HK-2 (cell line): ENCODE measurements around the gene ZZZ3.
"Not testable (repeated sequence)": the region's sequence is repeated elsewhere in the genome, so short reads cannot be mapped to it uniquely, and the experiment has no call there.

ENCODE experiments used
- DNase-seq: peaks from one replicate; pipeline ENCODE4 v3.0.0-alpha.2; 2018; ENCODE audit not compliant: unreplicated experiment

The ZZZ3 gene

DNA sequence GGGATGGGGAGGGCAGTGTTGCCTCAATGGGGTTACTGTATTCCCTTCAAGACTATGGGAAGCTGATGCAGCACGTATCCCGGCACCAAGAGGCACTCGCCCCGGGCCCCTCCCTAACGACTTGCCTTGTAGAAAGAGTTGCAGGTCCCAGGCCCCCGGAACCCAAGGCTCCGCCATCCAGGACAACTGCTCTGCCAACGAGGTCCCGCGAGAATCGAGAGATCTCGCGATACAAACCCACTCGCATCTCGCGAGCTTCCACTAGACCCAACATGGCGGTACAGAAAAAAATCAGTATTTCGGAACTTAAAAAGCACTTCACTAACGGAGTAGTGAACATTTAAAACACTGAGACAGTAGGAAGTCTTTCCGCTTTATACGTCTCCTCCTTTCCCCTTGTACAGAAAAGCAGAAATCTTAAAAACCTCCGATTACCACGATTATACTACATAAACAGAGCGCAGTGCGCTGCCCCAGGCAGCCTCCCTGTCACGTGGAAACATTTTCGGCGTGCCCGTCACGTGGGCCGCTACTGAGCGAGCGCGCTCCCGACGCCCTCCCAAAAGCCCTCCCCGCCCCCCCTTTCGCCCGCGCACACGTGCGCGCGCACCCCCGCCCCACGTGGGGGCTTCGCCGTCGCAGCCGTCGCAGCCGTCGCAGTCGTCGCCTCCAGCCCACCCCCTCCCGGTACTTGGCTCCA is at the start of gene ZZZ3:
TSS of gene ZZZ3 (minus strand) at position 199 of the 700 bp plus-strand sequence. CDS start 49,304 bp downstream, outside the sequence.
- peak; percentile 88 for DNase-seq

DNA sequence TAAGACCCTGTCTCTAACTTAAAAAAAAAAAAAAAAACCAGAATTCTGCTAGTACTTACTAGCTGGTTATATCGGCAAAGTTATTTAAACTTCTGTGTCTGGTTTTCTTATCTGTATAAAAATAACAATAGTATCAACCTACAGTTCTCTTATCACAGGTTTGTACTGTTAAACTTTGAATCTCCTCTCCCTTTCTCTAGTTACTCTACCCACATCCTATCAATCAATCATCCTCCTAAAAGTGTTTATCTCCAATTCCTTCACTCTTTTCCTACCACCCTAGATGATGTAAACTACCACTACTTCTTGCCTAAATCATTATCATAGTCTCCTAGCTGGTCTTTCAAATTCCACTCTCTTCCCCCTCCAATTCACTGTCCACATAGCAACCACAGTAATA is 49.6 kb upstream of the ZZZ3 start:
- DNase-seq = no peak

DNA sequence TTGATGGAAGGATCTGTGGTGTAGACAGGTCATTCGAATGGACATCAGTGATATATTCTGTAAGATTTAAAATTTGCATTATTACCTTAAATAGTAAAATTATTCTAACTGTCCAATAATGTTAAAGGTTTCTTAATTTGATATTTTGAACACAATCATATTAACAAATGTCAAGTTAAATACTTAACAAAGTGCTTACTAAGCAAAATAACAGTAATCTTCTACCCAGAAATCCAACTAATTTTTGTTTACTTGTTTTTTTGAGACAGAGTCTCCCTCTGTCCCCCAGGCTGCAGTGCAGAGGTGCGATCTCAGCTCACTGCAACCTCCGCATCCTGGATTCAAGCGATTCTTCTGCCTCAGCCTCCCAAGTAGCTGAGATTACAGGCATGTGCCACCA is 43.2 kb upstream of the ZZZ3 start:
- no peak for DNase-seq

DNA sequence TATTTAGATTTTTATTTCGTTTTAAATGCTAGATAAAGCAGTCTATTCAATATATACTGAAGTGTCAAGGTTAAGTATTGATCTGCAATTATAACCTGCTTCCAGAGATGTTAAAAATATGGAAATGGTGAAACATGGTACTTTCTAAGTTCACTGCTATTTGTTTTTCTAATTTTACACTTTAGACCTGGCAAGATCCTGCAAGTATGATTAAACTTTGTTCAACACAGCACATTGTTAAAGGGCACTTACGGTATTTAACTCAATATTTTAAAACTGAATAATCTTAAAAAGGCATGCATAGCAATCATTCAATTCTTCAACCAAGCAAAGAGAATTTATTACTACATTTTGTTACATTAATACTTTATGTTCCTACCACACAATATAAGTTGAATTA is 35.7 kb upstream of the ZZZ3 start:
- DNase-seq = no peak

DNA sequence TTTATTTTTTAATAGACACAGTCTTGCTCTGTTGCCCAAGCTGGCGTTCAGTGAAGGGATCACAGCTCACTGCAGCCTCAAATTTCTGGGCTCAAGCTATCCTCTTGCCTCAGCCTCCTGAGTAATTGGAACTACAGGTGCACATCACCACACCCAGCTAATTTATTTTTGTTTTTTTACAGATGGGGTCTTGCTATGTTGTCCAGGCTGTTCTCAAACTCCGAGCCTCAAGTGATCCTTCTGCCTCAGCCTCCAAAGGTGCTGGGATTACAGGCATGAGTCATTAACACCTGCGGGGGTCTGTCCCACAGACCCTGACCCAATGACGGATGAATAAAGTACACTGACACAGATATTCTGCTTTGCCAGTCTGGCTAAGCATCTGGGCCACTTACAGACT is 33.6 kb upstream of the ZZZ3 start:
- no peak for DNase-seq

DNA sequence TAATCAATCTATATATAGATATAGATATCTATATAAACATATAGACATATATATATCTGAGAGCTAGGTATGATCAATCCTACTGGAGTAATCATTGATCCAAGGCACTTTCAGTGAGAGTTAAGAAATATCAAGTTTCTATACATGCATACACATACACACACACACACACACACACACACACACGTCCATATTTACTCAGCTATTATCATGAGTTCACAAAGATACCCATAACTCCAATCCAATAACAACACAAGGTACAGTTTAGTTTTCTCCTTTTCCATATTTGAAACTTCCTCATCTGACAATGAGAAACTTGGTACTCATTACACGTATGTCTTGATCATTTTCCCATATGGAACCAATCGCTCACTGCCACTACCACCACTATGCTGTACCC is 27.3 kb upstream of the ZZZ3 start:
- no peak for DNase-seq

DNA sequence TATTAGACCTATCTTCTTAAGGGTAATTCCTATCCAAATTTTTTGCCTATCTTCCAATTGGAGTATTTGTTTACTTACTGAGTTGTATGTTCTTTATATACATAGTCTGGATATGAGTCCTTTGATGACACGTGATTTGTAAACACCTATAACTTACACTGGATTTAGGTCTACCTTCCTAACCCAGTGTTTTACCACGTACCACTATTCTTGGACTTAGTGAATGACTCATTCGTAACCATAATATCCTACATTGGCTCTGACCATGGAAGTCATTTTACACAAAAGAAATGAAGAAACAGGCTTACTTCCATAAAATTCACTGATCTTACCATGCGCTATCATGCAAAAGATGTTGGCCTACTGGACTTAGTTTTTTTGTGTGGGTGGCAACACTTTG is 23.9 kb upstream of the ZZZ3 start:
- DNase-seq = no peak

DNA sequence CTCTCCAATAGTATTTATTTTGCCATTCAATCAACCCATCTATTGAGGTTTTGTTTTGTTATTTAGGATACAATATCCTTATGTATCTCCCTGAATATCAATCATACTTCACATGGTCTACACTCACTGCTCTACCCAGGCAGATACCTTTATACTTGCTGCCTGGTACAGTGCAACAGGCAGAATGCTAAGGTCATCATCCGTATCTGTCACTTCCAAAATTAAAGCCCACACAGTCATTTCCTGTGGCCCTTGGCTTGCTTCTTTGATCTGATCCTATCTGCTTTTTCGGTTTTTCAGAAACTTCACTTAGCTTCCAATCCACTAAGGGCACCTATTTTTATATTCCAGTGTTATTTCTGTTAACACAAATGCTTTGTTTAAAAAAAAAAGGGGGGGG is 22.3 kb upstream of the ZZZ3 start:
- no peak for DNase-seq

DNA sequence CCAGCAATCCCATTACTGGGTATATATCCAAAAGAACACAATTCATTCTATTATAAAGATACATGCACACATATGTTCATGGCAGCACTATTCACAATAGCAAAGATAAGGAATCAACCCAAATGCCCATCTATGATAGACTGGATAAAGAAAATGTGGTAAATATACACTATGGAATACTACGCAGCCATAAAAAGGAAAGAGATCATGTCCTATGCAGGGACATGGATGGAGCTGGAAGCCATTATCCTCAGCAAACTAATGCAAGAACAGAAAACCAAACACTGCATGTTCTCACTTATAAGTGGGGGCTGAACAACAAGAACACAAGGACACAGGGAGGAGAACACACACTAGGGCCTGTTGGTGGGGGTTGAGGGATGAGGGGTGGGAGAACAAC is 17.2 kb upstream of the ZZZ3 start:
- not testable (repeated sequence) for DNase-seq

DNA sequence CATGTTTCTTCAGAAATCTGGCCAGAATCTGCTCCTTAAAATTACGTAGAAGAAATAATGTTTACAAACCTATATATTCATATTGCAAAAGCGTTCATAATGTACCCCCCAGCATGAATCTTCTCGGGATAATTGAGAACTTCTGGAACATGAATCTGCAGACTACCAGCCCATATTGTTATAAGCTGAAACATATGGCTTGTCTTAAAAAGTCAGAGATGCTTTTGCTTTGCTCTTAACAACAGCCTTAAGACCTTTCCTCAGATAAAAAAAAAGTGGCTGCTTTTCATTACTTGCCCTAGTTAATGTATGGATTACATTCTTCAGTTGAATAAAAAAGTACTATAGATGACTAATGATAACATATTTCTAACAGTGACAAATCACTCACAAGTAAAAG is 15.0 kb upstream of the ZZZ3 start:
- DNase-seq = no peak

DNA sequence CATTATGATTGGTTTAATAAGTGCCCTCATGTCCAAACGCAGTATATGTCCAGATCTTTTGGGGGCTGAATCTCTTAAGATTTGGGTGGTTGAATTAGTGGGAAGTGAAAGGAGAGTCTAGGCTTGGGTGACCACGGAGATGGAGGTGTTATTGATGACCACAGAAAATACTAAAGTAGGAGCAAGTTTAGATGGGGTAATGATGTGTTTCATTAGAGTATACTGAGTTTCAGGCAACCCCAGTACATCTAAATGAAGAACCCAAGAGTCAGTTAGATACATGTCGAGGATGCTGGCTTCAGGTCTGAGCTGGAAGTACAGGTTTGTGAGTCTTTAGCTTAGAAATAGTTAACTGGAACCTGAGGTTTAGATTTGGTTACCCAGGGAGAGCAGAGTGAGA is 6.5 kb upstream of the ZZZ3 start:
- no peak for DNase-seq

DNA sequence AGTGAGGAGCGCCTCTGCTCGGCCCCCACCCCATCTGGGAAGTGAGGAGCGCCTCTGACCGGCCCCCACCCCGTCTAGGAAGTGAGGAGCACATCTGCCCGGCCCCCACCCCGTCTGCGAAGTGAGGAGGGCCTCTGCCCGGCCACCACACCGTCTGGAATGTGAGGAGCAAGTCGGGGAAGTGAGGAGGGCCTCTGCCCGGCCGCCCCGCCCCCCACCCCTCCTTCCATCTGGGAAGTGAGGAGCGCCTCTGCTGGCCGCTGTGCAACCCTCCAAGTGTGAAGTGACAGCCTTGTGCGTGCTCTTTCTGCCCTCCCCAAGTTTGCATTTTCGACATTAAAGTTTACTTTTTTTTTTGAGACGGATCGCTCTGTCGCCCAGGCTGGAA is 5.1 kb upstream of the ZZZ3 start:
- no peak for DNase-seq

DNA sequence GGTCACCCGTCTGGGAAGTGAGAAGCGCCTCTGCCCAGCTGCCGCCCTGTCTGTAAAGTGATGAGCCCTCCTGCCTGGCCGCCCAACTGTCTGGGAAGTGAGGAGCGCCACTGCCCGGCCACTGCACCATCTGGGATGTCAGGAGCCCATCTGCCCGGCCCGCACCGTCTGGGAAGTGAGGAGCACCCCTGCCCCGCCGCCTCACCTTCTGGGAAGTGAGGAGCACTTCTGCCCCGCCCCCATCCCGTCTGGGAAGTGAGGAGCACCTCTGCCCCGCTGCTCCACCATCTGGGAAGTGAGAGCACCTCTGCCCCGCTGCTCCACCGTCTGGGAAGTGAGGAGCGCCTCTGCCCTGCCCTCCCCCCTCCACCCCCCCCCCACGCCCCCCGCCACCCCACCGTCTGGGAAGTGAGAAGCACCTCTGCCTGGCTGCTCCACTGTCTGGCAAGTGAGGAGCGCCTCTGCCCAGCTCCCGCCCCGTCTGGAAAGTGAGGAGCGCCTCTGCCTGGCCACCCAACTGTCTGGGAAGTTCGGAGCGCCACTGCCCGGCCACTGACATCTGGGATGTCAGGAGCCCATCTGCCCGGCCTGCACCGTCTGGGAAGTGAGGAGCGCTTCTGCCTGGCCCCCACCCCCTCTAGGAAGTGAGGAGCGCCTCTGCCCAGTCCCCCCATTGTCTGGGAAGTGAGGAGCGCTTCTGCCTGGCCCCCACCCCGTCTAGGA is 4.5 kb upstream of the ZZZ3 start:
- no peak for DNase-seq

DNA sequence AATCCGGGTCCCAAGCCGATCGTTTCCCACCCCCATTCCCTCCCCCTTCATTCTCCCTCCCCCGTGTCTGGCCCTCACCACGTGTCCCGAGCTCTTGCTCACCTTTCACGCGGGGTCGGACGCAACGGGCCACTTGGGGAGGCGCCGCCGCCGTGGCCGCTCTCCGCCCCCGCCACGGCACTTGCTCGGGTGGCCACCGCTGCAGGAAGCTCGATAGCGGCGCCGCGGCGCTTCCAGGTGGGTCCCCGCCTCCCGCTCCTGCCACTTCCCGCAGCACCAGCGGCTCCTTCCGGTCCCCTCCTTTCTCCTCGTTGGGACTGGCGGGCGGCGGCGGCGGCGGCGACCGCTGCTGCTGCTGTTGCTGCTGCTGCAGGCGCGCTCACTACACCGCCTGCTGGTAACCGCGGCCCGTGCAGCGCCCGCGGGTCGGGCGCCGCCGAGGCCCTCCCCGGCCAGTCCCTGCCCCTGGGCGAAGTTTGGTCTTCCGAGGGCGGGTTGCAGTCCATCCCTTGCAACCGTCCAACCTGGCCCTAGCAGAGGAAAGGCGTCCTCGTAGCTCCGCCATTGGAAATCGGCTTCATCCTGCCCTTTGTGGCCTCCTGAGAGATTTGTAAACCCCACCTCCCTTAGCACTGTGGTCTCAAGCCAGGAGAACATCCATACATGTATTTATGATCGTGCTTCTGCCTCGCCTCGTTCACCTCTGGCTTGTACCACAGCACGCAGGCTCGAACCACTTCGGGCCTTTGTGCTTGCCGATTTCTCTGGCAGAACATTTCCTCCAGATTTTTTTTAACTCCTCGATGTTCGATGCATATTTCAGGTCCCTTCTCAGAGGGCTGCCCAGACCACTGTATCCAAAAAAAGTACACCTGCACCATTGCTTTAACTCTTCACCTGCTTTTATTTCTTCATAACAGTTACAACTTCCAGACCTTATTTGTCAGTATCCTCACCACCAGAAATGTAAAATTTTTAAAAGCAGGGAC is 996 bp upstream of the ZZZ3 start:
- peak; percentile 95 for DNase-seq

DNA sequence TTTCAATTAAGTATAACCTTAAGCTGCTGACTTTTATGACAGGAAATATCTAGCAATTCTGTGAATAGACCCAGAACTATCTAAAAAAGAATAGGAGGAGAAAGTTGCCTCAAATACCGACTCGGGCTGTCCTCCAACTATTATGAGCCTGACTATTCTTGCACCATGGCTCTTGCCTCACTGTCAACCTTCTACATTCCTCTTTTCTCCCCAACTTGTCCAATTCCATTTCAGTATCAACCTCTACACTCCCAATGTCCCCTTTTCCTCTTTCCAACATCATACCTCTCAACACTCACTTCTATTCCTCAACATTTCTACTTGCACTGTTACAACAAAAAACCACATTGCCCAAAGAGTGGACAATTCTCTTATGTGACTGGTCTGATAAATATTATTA is 2.3 kb downstream of the ZZZ3 start:
- DNase-seq = no peak

DNA sequence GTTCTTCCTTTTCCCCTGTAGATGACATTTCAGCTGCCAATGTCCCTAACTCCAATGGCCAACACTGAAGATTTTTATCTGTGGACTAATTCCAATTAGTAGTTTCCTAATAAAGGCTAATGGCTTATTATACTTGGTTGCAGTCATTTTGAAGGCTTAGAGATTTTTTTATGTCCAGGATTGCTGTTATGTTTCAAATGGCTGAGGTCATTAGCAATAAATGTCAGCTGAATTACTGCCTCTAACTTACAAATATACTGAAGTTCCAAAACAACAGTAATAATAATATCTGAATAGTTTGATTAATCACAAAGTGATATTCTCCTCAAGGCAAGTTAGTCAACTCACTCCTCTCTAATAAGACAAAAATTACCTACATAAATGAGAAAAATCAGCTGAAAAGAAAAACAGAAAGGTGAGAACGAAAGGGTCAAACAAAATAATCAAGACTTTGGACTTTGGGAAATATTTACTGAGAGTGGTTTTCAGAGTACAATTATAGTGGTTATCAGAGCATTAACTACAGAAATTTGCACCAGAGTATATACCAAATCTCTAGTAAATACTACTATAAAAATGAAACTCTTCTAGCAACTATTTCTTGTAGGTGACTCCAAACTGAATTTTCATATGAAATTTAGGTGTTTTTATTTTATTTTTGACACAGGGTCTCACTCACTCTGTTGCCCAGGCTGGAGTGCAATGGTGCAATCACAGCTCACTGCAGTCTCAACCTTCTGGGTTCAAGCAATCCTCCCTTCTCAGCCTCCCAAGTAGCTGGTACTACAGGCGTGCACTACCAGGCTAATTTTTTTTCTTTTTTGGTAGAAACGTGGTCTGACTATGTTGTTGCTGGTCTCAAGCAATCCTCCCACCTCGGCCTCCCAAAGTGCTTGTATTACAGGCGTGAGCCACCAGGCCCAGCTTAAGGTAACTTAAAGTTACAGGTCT is 3.5 kb downstream of the ZZZ3 start:
- DNase-seq = no peak

DNA sequence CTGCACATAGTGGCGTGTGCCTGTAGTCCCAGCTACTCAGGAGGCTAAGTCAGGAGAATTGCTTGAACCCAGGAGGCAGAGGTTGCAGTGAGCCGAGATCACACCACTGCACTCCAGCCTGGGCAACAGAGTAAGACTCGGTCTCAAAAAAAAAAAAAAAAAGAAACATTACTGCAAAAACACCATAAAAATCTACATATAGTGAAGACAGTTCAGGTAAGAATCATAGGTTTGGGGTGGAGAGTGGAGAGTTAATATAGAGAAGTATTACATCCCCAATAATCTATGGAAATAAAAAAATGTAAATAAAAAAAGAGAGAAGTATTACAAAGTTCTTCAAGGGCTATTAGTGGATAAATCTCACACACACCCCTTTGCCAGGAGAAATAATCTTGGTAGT is 7.7 kb downstream of the ZZZ3 start:
- not testable (repeated sequence) for DNase-seq

DNA sequence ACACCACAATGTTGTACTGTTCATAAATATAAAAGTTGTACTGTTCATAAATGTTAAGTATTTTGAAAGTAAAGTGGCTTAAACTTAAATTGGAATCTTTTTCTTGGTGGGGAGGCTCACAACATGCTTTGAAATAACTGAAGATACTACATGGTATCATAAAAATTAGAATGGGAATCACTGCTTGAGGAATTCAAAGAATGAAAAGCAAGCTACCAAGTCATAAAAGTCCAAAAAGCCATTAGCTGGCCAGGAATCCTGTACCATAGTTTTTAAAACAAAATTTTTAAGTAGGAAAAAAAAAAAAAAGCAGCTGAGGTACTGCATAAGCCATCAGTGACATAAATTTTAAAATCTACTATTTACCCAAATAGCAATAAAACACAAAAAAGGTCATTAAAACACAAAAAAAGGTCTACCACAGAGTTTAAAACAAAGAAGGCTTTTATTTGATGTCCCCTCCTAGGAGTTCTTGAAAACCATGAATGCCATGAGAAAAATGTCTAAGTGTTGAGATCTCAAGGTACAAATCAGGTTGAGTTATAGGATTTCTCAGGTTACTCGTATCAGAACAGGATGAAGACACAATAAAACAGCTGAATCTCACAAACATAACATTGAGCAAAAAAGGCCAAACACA is 8.6 kb downstream of the ZZZ3 start:
- DNase-seq = no peak

DNA sequence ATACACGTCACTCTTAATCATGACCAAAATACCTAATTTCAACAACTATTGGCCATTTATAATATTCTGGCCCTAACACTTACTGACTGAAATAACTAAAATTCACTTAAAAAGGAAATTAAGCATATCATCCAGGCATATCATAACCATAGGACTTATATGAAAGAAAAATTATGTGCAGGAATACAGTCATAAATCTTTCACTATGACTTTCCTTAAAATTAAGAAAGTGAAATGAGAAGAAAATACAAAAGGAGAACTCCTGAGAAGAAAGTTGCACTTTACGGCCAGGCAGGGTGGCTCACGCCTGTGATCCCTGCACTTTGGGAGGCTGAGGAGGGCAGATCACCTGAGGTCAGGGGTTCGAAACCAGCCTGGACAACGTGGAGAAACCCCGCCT is 9.4 kb downstream of the ZZZ3 start:
- no peak for DNase-seq

DNA sequence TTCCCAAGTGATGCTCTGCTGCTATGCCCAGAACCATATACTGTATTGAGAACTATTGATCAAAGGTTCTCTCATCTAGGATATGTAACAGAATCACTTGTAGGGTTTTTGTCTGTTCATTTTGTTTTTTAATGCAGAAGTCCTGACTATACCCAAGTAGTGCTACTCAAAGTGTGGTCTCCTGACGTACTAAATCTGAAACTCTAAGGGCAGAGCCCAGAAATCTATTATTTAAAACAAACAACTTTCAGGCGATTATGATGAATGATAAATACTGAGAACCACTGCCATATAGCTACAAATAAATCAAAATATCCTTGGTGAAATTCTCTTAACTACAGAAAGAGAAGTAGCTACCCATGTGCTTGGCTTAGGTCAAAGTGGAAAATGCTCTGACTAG is 10.1 kb downstream of the ZZZ3 start:
- no peak for DNase-seq

DNA sequence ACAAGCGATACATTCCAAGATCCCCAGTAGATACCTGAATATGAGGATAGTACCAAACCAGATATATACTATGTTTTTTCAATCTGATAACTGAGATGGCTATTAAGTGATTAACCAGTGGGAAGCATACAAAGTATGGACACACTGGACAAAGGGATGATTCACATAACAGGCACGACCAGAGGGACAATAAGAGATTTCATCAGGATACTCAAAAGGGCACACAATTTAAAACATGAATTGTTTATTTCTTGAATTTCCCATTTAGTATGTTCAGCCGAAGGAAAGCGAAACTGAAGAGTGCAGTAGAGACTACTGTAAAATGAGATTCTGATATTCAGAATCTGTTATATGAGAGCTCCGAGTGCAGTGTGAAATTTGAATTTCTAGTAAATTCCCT is 10.6 kb downstream of the ZZZ3 start:
- DNase-seq = no peak
